Stimulated activated CD8-positive, alpha-beta memory T cell treated with anti-CD3 and anti-CD28 coated beads, Interleukin-15, amount 100 ng/mL, for 48 hours (primary cell): Measurements from ENCODE around the gene TAS2R41.
"Not testable (repeated sequence)": the region's sequence is repeated elsewhere in the genome, so short reads cannot be mapped to it uniquely, and the experiment has no call there.

Experiments
- DNase-seq, 2 donors: peaks; one replicate each; pipeline ENCODE4 v3.0.0-alpha.2; 2020; ENCODE audit warnings: low read depth in 2 of 2

Gene TAS2R41

GRCh38 chr7:143456992-143457793, 20.5 kb upstream of the TAS2R41 start:
- DNase-seq: no peak

- DNase-seq: no peak
Measured at GRCh38 chr7:143458263-143458662, 19.4 kb upstream of the TAS2R41 start.

GRCh38 chr7:143458681-143459080, 19.0 kb upstream of the TAS2R41 start:
- DNase-seq: no peak

GRCh38 chr7:143459359-143459758, 18.3 kb upstream of the TAS2R41 start:
- DNase-seq: no peak

- DNase-seq: no peak
Measured at GRCh38 chr7:143460271-143460979, 17.2 kb upstream of the TAS2R41 start.

GRCh38 chr7:143462045-143462444, 15.6 kb upstream of the TAS2R41 start:
- DNase-seq: no peak

GRCh38 chr7:143463556-143463955, 14.1 kb upstream of the TAS2R41 start:
- DNase-seq: no peak

GRCh38 chr7:143463957-143464356, 13.7 kb upstream of the TAS2R41 start:
- DNase-seq: no peak

GRCh38 chr7:143467724-143468123, 9.9 kb upstream of the TAS2R41 start:
- DNase-seq: no peak

GRCh38 chr7:143472071-143472689, 5.5 kb upstream of the TAS2R41 start:
- not testable (repeated sequence) for DNase-seq

- DNase-seq: no peak
Measured at GRCh38 chr7:143479055-143479766, 1.5 kb downstream of the TAS2R41 start.

- no peak for DNase-seq
Measured at GRCh38 chr7:143480501-143480900, 2.8 kb downstream of the TAS2R41 start.

GRCh38 chr7:143484119-143484518, 6.4 kb downstream of the TAS2R41 start:
- no peak for DNase-seq

- DNase-seq: no peak
Measured at GRCh38 chr7:143485094-143485493, 7.4 kb downstream of the TAS2R41 start.

GRCh38 chr7:143485500-143485899, 7.8 kb downstream of the TAS2R41 start:
- no peak for DNase-seq

GRCh38 chr7:143486266-143486665, 8.6 kb downstream of the TAS2R41 start:
- not testable (repeated sequence) for DNase-seq

GRCh38 chr7:143487061-143487460, 9.4 kb downstream of the TAS2R41 start:
- no peak for DNase-seq

- DNase-seq: no peak
Measured at GRCh38 chr7:143487566-143487965, 9.9 kb downstream of the TAS2R41 start.

- DNase-seq: no peak
Measured at GRCh38 chr7:143490717-143491306, 13.1 kb downstream of the TAS2R41 start.

- DNase-seq: no peak
Measured at GRCh38 chr7:143492043-143492471, 14.4 kb downstream of the TAS2R41 start.
